ENCODE measurements around the gene SERPINB1.

Gene SERPINB1

DNA sequence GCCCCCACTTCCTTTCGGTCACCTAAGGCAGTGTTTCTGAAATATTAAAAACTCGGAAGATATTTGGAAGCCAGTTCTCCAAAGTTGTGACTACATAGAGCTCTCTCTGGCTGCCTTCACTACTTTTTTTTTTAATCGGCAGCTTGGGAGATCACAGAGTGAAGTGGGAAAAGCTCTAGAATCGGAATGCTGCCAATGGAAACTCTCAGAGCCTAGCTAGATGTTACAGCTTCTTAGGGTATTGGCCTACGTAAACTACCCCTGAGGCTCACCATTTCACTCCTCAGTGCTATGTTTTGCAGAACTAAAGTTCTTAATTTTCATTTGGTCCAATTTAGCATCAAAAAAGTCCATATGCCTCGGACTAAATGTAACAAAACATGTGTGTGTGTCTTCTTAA is 14.5 kb downstream of the SERPINB1 start:
- peaks cover 22% of the 10 kb centered on the region for H3K36me3 Mint-ChIP-seq (ENCODE audit: low read depth)
- no peaks in the 10 kb centered on the region for H3K27me3 Mint-ChIP-seq
- no peak overlapping the region for H3K27ac Mint-ChIP-seq
- H3K4me3 Mint-ChIP-seq, result no peak overlapping the region
- no peaks in the 10 kb centered on the region for H3K9me3 Mint-ChIP-seq
- intact Hi-C loops (cut with micrococcal nuclease), result no loop called here
- H3K4me1 Mint-ChIP-seq (ENCODE audit: low read depth), result no peaks in the 10 kb centered on the region

DNA sequence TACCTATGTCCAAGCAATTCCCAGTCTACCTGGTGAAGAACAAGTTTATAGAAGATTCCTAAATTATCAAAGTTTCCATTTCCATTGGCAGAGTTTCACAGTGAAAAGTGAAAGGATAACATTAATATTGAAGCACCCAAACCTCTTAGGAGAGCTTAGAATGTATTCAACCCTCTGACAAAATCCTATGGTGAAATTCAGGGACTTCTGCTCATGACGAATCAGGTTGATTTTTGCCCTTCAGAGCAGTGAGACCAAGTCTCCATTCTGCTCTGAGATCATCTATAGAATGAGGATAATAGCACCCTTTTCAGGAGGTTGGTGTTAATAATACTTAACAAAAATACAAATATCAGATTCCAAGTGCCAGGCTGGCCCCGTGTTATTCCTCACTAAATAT is 15.5 kb downstream of the SERPINB1 start:
- Mint-ChIP-seq H3K9me3 (no peaks in the 10 kb centered on the region), H3K4me1 (ENCODE audit: low read depth) (peaks cover 6% of the 10 kb centered on the region), H3K27ac (no peak overlapping the region), H3K27me3 (no peaks in the 10 kb centered on the region), H3K4me3 (no peak overlapping the region), H3K36me3 (ENCODE audit: low read depth) (peaks cover 16% of the 10 kb centered on the region)
- intact Hi-C loops (cut with micrococcal nuclease), result no loop called here

DNA sequence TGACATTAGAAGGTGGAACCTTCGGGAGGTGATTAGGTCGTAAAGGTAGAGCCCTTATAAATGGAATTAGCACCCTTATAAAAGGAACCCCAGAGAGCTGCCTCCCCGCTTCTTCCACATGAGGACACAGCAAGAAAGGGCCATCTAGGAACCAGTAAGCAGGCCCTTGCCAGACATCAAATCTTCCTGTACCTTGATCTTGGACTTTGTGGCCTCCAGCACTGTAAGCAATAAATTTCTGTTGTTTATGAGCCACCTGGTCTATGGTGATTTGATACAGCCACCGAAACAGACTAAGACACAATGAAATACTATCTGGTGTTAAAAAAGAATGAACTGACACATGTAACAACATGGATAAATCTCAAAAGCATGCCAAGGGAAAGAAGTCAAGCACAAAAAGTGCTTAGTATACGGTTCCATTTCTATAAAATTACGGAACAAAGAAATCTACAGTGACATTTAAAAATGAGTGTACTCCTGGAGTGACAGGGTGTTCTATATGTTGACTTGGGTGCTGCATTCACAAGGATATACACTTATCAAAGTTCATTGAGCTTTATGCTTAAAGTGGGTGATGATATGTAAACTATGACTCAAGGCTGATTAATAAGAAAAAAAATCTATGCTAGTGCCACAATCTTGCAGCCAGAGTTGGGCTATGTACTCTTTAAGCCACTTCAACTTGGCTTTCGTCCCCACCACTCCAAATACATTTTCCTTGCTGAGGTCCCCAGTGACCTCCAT is 18.4 kb downstream of the SERPINB1 start:
- intact Hi-C loops (cut with micrococcal nuclease), result no loop called here
- peaks cover 9% of the 10 kb centered on the region for H3K36me3 Mint-ChIP-seq (ENCODE audit: low read depth)
- no peak overlapping the region for H3K27ac Mint-ChIP-seq
- no peaks in the 10 kb centered on the region for H3K9me3 Mint-ChIP-seq
- no peaks in the 10 kb centered on the region for H3K27me3 Mint-ChIP-seq
- H3K4me1 Mint-ChIP-seq (ENCODE audit: low read depth), result peaks cover 25% of the 10 kb centered on the region
- no peak overlapping the region for H3K4me3 Mint-ChIP-seq

DNA sequence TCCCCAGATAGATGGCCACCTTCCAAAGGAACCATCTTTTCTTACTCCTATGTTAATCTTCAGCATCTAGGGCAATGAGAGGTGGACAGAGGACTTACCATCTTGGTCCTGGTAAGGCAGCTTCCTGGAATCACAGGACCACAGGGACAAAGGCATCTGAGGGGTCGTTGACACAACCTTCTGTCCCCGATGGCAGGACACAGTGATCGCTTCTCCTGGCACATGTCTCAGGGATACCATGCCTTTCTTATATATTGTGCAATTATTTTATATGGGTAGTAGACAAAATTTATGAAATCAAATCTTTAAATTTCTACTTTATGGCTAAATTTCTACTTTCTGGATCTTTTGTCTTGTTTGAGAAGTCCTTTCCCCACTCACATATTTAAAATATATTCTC is 20.1 kb downstream of the SERPINB1 start:
- Mint-ChIP-seq H3K4me1 (ENCODE audit: low read depth) (peaks cover 38% of the 10 kb centered on the region), H3K4me3 (no peak overlapping the region), H3K27ac (no peak overlapping the region), H3K36me3 (ENCODE audit: low read depth) (peaks cover 9% of the 10 kb centered on the region), H3K27me3 (no peaks in the 10 kb centered on the region), H3K9me3 (peaks cover 4% of the 10 kb centered on the region)
- intact Hi-C loops (cut with micrococcal nuclease), result no loop called here

DNA sequence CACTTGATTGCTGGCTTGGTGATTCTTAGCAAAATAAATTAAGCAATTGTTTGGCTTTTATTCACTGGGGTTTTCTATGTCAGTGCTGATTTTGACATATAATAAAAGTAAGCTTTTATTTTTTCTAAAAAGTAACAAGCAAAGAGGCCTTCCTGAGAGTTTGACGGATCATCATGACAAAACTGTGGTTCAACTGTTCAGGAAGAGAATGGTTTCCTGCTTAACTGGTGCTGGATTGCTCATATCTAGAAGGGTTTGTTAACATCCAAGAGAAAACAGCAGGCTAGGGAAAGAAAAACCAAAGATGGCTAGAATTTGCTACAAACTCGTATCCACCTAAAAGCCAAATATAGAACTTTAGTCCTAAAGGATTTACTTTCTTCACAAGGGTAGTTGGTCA is 21.2 kb downstream of the SERPINB1 start:
- peaks cover 38% of the 10 kb centered on the region for H3K4me1 Mint-ChIP-seq (ENCODE audit: low read depth)

DNA sequence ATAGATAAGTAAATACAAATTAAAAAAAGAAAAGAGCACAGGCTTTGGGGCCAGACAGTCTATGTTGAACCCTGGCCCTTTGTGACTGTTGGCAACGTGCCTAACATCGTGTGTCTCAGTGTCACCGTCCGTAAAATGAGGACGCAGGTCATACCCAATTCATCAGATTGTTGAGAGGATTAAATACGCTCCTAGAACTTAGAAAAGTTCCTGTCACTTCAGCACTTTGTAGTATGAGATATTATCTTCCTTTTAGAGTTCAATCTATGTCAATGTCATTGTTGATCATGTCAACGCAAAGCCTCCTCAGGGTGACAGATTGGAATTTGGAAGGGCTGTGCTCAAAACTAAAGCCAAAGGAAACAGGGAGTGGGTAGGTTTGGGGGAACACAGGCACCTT is 21.7 kb downstream of the SERPINB1 start:
- Mint-ChIP-seq H3K4me1 (ENCODE audit: low read depth) (peaks cover 38% of the 10 kb centered on the region), H3K4me3 (no peak overlapping the region), H3K27ac (no peak overlapping the region), H3K9me3 (peaks cover 19% of the 10 kb centered on the region), H3K27me3 (no peaks in the 10 kb centered on the region), H3K36me3 (ENCODE audit: low read depth) (peaks cover 9% of the 10 kb centered on the region)
- intact Hi-C loops (cut with micrococcal nuclease), result no loop called here

More for the DNA sequence above, 21.2 kb downstream of the SERPINB1 start:
- peaks cover 9% of the 10 kb centered on the region for H3K36me3 Mint-ChIP-seq (ENCODE audit: low read depth)
- H3K9me3 Mint-ChIP-seq, result peaks cover 15% of the 10 kb centered on the region
- intact Hi-C loops (cut with micrococcal nuclease), result no loop called here
- H3K4me3 Mint-ChIP-seq, result no peak overlapping the region
- no peak overlapping the region for H3K27ac Mint-ChIP-seq
- no peaks in the 10 kb centered on the region for H3K27me3 Mint-ChIP-seq

DNA sequence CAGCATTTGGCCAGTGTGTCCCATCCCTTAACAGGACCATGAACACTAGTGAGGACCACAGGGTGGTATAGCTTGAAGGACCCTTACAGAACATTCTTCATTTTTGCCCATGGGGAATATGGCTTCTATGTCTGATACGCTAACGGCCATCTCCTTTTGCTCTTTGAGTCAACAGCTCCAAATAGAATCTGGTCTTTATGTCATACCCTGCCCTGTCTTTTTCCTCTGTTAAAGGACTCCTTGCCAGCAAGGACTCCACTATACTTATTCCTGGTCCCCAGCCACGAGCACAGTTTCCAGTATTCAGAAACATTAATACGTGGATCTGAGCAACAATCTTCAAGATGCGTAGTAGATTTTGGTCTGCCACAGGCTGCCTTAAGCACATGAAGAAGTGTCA is 22.5 kb downstream of the SERPINB1 start:
- Mint-ChIP-seq H3K27ac (no peak overlapping the region), H3K36me3 (ENCODE audit: low read depth) (peaks cover 1% of the 10 kb centered on the region), H3K9me3 (peaks cover 19% of the 10 kb centered on the region), H3K27me3 (no peaks in the 10 kb centered on the region), H3K4me3 (no peak overlapping the region), H3K4me1 (ENCODE audit: low read depth) (peaks cover 38% of the 10 kb centered on the region)
- intact Hi-C loops (cut with micrococcal nuclease), result no loop called here

DNA sequence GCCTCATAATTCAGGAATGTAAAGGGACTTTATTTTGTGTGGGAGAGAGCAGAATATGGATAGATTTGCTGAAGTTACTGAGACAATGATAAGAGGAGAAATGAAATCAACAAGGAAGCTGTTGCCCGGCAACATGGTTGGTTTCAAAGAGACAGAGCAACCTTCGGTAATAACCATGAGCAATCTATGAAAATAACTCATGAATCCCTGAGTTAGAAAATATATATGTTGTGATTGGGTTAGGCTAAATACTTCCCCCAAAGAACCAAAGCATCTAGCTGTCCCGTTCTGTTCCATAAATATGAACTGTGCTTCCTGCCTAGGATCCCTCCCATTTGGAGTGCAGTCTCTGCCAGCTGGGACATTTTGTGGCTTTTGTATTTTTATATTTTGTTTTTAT is 23.1 kb downstream of the SERPINB1 start:
- H3K4me3 Mint-ChIP-seq, result no peak overlapping the region
- H3K27ac Mint-ChIP-seq, result no peak overlapping the region
- H3K27me3 Mint-ChIP-seq, result no peaks in the 10 kb centered on the region
- intact Hi-C loops (cut with micrococcal nuclease), result no loop called here
- peaks cover 19% of the 10 kb centered on the region for H3K9me3 Mint-ChIP-seq
- no peaks in the 10 kb centered on the region for H3K36me3 Mint-ChIP-seq (ENCODE audit: low read depth)
- H3K4me1 Mint-ChIP-seq (ENCODE audit: low read depth), result peaks cover 38% of the 10 kb centered on the region

DNA sequence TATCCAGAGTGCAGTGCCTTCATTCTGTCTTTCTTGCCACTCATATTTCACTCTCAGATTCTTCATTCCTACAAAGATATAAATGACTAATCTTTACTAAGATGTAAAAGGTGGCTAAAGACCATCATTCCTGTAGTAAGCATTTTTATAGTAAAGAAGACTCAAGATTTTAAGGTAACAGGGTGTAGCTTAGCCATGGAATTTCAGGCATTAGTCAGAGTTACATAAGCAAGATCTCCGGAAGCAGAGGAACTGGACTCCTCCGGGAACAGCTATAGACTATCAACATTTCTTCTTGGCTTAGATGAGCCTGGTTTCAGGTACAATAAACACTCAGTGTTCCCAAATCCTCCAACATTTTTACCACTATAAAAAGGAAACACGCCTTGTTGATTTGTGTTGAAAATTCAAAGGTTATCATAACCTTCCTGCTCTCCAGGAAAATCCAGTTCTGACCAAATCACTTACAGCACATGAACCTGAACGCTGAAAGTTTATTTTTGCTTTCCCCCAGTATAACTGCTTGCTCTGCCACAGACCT is 23.7 kb downstream of the SERPINB1 start:
- Mint-ChIP-seq H3K4me3 (no peak overlapping the region), H3K27ac (no peak overlapping the region), H3K27me3 (no peaks in the 10 kb centered on the region), H3K36me3 (ENCODE audit: low read depth) (no peaks in the 10 kb centered on the region), H3K4me1 (ENCODE audit: low read depth) (peaks cover 38% of the 10 kb centered on the region), H3K9me3 (peaks cover 19% of the 10 kb centered on the region)
- intact Hi-C loops (cut with micrococcal nuclease), result no loop called here

DNA sequence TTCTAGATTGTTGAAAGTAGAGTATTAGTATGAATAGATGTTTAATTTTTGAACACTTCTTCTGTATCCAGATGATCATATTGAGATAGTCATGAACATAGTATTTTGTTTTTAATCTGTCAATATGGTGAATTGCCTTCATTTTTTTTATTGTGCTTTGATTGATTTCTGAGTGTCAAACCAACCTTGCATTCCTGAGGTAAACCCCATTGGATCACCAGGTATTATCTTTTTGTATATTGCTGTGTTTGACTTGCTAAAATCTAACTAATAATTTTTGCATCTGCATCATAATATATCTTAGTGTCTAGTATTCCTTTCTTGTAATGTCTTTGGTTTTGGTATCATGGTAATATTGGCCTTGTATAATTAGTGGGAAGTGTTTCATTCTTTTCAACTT is 25.5 kb downstream of the SERPINB1 start:
- Mint-ChIP-seq H3K4me3 (no peak overlapping the region), H3K27me3 (no peaks in the 10 kb centered on the region), H3K9me3 (peaks cover 19% of the 10 kb centered on the region), H3K36me3 (ENCODE audit: low read depth) (no peaks in the 10 kb centered on the region), H3K4me1 (ENCODE audit: low read depth) (peaks cover 34% of the 10 kb centered on the region), H3K27ac (no peak overlapping the region)
- intact Hi-C loops (cut with micrococcal nuclease), result no loop called here

DNA sequence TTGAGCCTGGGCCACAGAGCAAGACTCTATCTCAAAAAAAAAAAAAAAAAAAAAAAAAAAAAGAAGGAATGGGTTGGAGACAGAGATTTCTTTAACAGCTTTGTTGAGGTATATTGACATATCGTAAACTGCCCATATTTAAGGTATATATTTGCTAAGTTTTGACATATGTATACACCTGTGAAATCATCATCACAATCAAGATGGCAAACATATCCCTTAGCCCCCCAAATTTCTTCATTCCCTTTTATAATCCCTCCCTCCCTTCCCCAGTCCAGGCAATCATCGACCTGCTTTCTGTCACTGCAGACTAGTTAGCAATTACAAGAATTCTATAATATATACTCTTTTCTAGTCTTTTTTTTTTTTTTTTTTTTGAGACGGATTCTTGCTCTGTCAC is 29.0 kb downstream of the SERPINB1 start:
- H3K9me3 Mint-ChIP-seq, result peaks cover 19% of the 10 kb centered on the region
- H3K4me3 Mint-ChIP-seq, result no peak overlapping the region
- no peak overlapping the region for H3K27ac Mint-ChIP-seq
- no peaks in the 10 kb centered on the region for H3K36me3 Mint-ChIP-seq (ENCODE audit: low read depth)
- H3K27me3 Mint-ChIP-seq, result no peaks in the 10 kb centered on the region
- H3K4me1 Mint-ChIP-seq (ENCODE audit: low read depth), result peaks cover 25% of the 10 kb centered on the region
- intact Hi-C loops (cut with micrococcal nuclease), result no loop called here

DNA sequence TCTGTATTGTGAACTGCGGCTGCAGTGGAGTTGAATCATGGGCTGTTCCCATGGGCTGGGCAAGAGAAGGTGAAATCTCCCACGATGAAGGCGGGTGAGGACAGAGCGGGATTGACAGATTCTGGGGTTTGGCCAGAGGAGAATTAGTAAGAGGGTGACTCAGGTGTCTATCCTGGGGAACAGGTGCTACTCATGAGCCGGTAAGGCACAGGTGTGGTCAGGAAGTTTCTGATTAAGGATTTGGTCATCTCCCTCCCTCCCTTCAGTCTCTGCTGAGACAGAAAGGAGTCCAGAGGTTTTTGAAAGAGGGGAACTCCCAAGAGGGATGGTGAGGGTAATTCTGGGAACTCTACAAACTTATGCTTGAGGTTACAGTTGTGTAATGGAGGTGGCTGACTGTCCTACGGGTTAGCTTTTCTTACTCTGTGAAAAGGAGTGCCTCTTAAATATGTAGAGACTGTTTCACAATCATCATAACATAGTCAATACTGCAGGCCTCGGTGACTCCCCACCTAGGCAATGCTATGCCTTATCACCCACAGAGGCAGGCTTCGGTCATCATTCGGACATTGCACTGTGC is 31.5 kb downstream of the SERPINB1 start:
- H3K9me3 Mint-ChIP-seq, result peaks cover 1% of the 10 kb centered on the region
- no peak overlapping the region for H3K27ac Mint-ChIP-seq
- intact Hi-C loops (cut with micrococcal nuclease), result no loop called here
- no peaks in the 10 kb centered on the region for H3K27me3 Mint-ChIP-seq
- no peaks in the 10 kb centered on the region for H3K36me3 Mint-ChIP-seq (ENCODE audit: low read depth)
- H3K4me1 Mint-ChIP-seq (ENCODE audit: low read depth), result peaks cover 38% of the 10 kb centered on the region
- no peak overlapping the region for H3K4me3 Mint-ChIP-seq

DNA sequence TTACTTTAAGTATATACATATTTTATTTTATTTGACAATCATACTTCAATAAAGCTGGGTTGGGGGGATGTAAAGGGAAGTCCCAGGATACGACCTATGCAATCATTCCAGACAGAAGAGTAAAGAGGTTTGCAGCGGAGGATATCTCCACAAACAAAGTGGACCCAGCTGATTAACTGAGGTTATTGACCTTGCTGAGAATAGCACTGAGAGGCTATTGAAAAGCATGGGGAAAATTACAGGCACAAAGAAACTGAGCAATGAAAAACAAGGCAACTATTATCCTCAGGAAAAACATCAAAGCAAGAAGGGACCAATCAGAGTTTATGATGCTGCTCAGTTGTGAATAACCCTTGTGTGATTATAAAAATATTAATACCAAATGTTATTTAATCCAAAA is 32.6 kb downstream of the SERPINB1 start:
- H3K36me3 Mint-ChIP-seq (ENCODE audit: low read depth), result no peaks in the 10 kb centered on the region
- intact Hi-C loops (cut with micrococcal nuclease), result no loop called here
- H3K9me3 Mint-ChIP-seq, result no peaks in the 10 kb centered on the region
- H3K27me3 Mint-ChIP-seq, result no peaks in the 10 kb centered on the region
- no peak overlapping the region for H3K4me3 Mint-ChIP-seq
- no peak overlapping the region for H3K27ac Mint-ChIP-seq
- H3K4me1 Mint-ChIP-seq (ENCODE audit: low read depth), result peaks cover 38% of the 10 kb centered on the region

DNA sequence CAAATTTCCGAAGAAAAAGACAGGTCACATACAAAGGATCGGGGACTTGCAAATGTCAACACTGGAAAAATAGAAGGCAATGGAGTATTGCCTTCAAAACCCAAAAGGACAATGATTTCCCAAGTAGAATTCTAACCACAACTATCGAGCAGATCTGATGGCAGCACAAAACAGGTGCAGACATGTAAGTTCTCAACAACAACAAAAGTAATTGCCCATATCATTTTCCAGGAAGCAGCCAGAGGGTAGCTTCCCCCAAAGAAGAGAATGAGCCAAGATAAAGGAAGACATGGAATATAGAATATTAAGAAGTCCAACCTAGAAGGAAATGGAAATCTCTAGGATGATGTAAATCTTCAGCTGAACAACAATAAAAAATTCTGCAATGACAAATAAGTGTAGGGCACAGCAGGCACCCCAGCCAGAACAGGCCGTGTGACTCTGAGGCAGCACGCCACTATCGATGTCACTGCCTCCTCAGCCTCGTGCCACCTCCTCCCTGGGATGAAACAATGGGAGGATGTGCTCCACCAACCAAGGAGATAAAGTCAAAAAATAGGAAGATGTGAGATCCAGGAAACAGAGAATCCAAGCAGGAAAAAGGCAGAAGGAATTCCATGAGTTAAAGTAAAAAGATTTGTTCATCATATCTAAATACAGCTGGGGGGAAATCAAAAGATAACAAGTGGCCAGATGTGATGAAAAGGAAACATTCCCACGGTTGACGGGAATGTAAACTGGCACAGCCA is 34.1 kb downstream of the SERPINB1 start:
- intact Hi-C loops (cut with micrococcal nuclease), result no loop called here
- H3K4me1 Mint-ChIP-seq (ENCODE audit: low read depth), result peaks cover 38% of the 10 kb centered on the region
- H3K4me3 Mint-ChIP-seq, result no peak overlapping the region
- no peaks in the 10 kb centered on the region for H3K9me3 Mint-ChIP-seq
- no peaks in the 10 kb centered on the region for H3K36me3 Mint-ChIP-seq (ENCODE audit: low read depth)
- no peak overlapping the region for H3K27ac Mint-ChIP-seq
- no peaks in the 10 kb centered on the region for H3K27me3 Mint-ChIP-seq

All from dendritic cell treated with granulocyte-macrophage colony-stimulating factor and Interleukin-4, amounts not matched to agents 40 ng/mL and 50 ng/mL, for 4 days (primary cell).